K562 (cell line): ENCODE data around the gene KDF1. TPM values are rescaled to one million over a fixed set of nuclear protein-coding genes. Genes with fewer than 3 reads are reported as not detected.
A peak's percentile ranks its signal among the peaks of the same experiment; 100 is the strongest.

ENCODE experiments used
- BRCA1 ChIP-seq, 2 experiments: fragments of 450-650 bp in 1 of 2; sonication (generic) in 1 of 2; formaldehyde crosslinking in 1 of 2; IDR thresholded peaks; 2 replicates each; pipeline versions ENCODE4 v1.5.0 to v1.6.1; 2017 to 2020; ENCODE audit warnings: mild to moderate bottlenecking in 1 of 2, missing genetic modification reagents in 1 of 2
- CAMTA2 ChIP-seq: fragments of 250-450 bp; sonication (Bioruptor Pico); conservative IDR thresholded peaks from 2 replicates; pipeline ENCODE4 v1.5.1; 2022
- CBFA2T2 ChIP-seq: fragments of 450-650 bp; conservative IDR thresholded peaks from 2 replicates; pipeline ENCODE4 v1.6.1; 2017; ENCODE audit warnings: mild to moderate bottlenecking
- CBFA2T3 ChIP-seq: fragments of 450-650 bp; IDR thresholded peaks from 2 replicates; pipeline ENCODE4 v1.6.1; 2017
- MXD1 ChIP-seq: fragments of 250-450 bp; sonication (Bioruptor Pico); IDR thresholded peaks from 2 replicates; pipeline ENCODE4 v1.8.0; 2021; ENCODE audit warnings: borderline replicate concordance, mild to moderate bottlenecking, moderate library complexity; ENCODE audit not compliant: poor library complexity, severe bottlenecking
- PREB ChIP-seq: sonication (generic); formaldehyde crosslinking; IDR thresholded peaks from 2 replicates; pipeline ENCODE4 v1.8.1; 2023; ENCODE audit warnings: mild to moderate bottlenecking, missing genetic modification reagents
- RBM14 ChIP-seq: fragments of 200-400 bp; formaldehyde crosslinking; IDR thresholded peaks from 2 replicates; pipeline ENCODE4 v1.6.1; 2018; ENCODE audit warnings: low read depth, mild to moderate bottlenecking, low read length, moderate library complexity, borderline replicate concordance; ENCODE audit not compliant: insufficient read depth
- RBM22 ChIP-seq: fragments of 200-400 bp; formaldehyde crosslinking; IDR thresholded peaks from 2 replicates; pipeline ENCODE4 v1.6.1; 2018; ENCODE audit warnings: low read length, low read depth; ENCODE audit not compliant: poor library complexity, severe bottlenecking
- SIN3A ChIP-seq, 2 experiments: fragments of 150-350 bp in 1 of 2; IDR thresholded peaks; 2 replicates each; pipeline ENCODE4 v1.6.1; 2011 to 2016; ENCODE audit warnings: borderline replicate concordance in 2 of 2, low read depth in 2 of 2, low read length in 2 of 2, mild to moderate bottlenecking in 2 of 2, moderate library complexity in 2 of 2; ENCODE audit not compliant: control insufficient read depth in 1 of 2
- SNIP1 ChIP-seq: fragments of 450-650 bp; IDR thresholded peaks from 2 replicates; pipeline ENCODE4 v1.7.1; 2017; ENCODE audit warnings: low read depth, mild to moderate bottlenecking
- ZKSCAN3 ChIP-seq: fragments of 250-450 bp; sonication (Bioruptor Pico); IDR thresholded peaks from 2 replicates; pipeline ENCODE4 v1.4.0; 2020
- ZNF592 ChIP-seq: fragments of 450-650 bp; IDR thresholded peaks from 2 replicates; pipeline ENCODE4 v1.6.1; 2017; ENCODE audit warnings: antibody characterized with exemption, mild to moderate bottlenecking
- polyA plus RNA-seq, 8 experiments: library from polyadenylated mRNA; depleted of rRNA in 4 of 8; stranded (reverse) in 5 of 8; unstranded in 3 of 8; fragments of >200 nt; fragmentation: Nextera tagmentation in 2 of 8; fragmentation: Illumina TruSeq in 1 of 8; extraction: Ambion mirVana in 2 of 8; extraction: Trizol in 1 of 8; gene quantifications; 2 replicates each; pipeline versions ENCODE4 v1.2.1 to v1.2.3, GENCODE V29; 2011 to 2014; ENCODE audit warnings: inconsistent platforms in 1 of 8, missing spikeins in 1 of 8
- total RNA-seq, 7 experiments: library from RNA; depleted of rRNA in 6 of 7; stranded (reverse); fragments of >200 nt in 6 of 7; fragmentation: Illumina TruSeq in 2 of 7; extraction: Trizol in 2 of 7; gene quantifications; 2 replicates each; pipeline versions ENCODE4 v1.2.1 to v1.2.3, GENCODE V29; 2011 to 2021; ENCODE audit warnings: low replicate concordance in 1 of 7

The KDF1 gene
- total and polyA plus RNA-seq, 9 of the 15 experiments (the other 6 are each of a cell fraction or from before 2014, with no cell fraction given): 0.38 to 1.9 (median 0.83) TPM

- TF ChIP-seq ZNF592: no peak
- peak in 1 of 2 experiments; percentile 63; a peak in 1 of 4 replicates for TF ChIP-seq SIN3A (IDR thresholded peaks at IDR 0.05; ENCODE audit: borderline replicate concordance in 2 of 2, control insufficient read depth in 1 of 2, low read depth in 2 of 2, low read length in 2 of 2)
- no peak for TF ChIP-seq PREB
- TF ChIP-seq RBM14: no peak
- TF ChIP-seq SNIP1: no peak
- TF ChIP-seq CAMTA2 (CRISPR knock-in tag): no peak
- no peak for TF ChIP-seq BRCA1 (IDR thresholded peaks at IDR 0.05)
- TF ChIP-seq BRCA1 (CRISPR knock-in tag; IDR thresholded peaks at IDR 0.05): no peak
- TF ChIP-seq CBFA2T3: no peak
- no peak for TF ChIP-seq MXD1 (CRISPR knock-in tag)
- TF ChIP-seq RBM22: no peak
- TF ChIP-seq CBFA2T2: no peak
- TF ChIP-seq ZKSCAN3 (CRISPR knock-in tag): no peak
Observed at GRCh38 chr1:27004471-27005165, 44.4 kb upstream of the KDF1 start (continued).
